KMS-11 (cell line): ENCODE data around the gene ADAM17.

Experiments
- H2AFZ ChIP-seq: fragments of 200-600 bp; sonication (generic); 2 replicates; pipeline ENCODE4 v1.6.1; 2016; ENCODE audit warnings: antibody characterized with exemption, mixed run types, low read depth
- H3K27ac ChIP-seq: fragments of 200-600 bp; sonication (generic); 2 replicates; pipeline ENCODE4 v1.6.1; 2016; ENCODE audit warnings: mild to moderate bottlenecking, mixed run types
- H3K27me3 ChIP-seq: fragments of 200-600 bp; sonication (generic); 2 replicates; pipeline ENCODE4 v1.6.1; 2017; ENCODE audit warnings: mild to moderate bottlenecking, low read depth, mixed run types, moderate library complexity; ENCODE audit not compliant: insufficient read depth
- H3K36me3 ChIP-seq: fragments of 200-600 bp; sonication (generic); 2 replicates; pipeline ENCODE4 v1.6.1; 2017; ENCODE audit warnings: mild to moderate bottlenecking, mixed run types; ENCODE audit not compliant: insufficient read depth
- H3K4me1 ChIP-seq: fragments of 200-600 bp; sonication (generic); 2 replicates; pipeline ENCODE4 v1.6.1; 2016; ENCODE audit warnings: mild to moderate bottlenecking, low read depth, mixed run types; ENCODE audit not compliant: poor library complexity, severe bottlenecking
- H3K4me2 ChIP-seq: fragments of 200-600 bp; sonication (generic); 2 replicates; pipeline ENCODE4 v1.7.0; 2016; ENCODE audit warnings: mild to moderate bottlenecking, mixed run types
- H3K4me3 ChIP-seq: fragments of 200-600 bp; sonication (generic); IDR thresholded peaks from 2 replicates; pipeline ENCODE4 v1.6.1; 2017; ENCODE audit warnings: low read depth, low read length, mixed read lengths; ENCODE audit not compliant: insufficient read depth
- H3K79me2 ChIP-seq: fragments of 200-600 bp; sonication (generic); 2 replicates; pipeline ENCODE4 v1.6.1; 2016; ENCODE audit warnings: low read depth, mixed run types; ENCODE audit not compliant: insufficient read depth
- H3K9ac ChIP-seq: fragments of 200-600 bp; sonication (generic); 2 replicates; pipeline ENCODE4 v1.6.1; 2016; ENCODE audit warnings: mild to moderate bottlenecking, mixed run types
- H4K20me1 ChIP-seq: fragments of 200-600 bp; sonication (generic); 2 replicates; pipeline ENCODE4 v1.6.1; 2016; ENCODE audit warnings: mild to moderate bottlenecking, mixed run types; ENCODE audit not compliant: insufficient read depth
- TF ChIP-seq, protein P1 (sequence below): fragments of 200-600 bp; sonication (generic); conservative IDR thresholded peaks from 2 replicates; pipeline ENCODE4 v1.6.1; 2017; ENCODE audit warnings: low read depth, mild to moderate bottlenecking, antibody characterized with exemption, low read length, moderate library complexity, mixed read lengths

ADAM17 gene

GRCh38 chr2:9441556-9441955, 114.1 kb downstream of the ADAM17 start:
- Histone ChIP-seq H3K9ac (no peak overlapping the region), H3K4me2 (no peak overlapping the region), H4K20me1 (no peaks in the 10 kb centered on the region), H3K4me3 (no peak overlapping the region), H3K79me2 (no peaks in the 10 kb centered on the region), H2AFZ (no peak overlapping the region), H3K27ac (no peak overlapping the region), H3K4me1 (no peaks in the 10 kb centered on the region), H3K36me3 (peaks cover 7% of the 10 kb centered on the region; the same call in 1 of the 2 replicates), H3K27me3 (no peaks in the 10 kb centered on the region)
- TF ChIP-seq, protein P1, sequence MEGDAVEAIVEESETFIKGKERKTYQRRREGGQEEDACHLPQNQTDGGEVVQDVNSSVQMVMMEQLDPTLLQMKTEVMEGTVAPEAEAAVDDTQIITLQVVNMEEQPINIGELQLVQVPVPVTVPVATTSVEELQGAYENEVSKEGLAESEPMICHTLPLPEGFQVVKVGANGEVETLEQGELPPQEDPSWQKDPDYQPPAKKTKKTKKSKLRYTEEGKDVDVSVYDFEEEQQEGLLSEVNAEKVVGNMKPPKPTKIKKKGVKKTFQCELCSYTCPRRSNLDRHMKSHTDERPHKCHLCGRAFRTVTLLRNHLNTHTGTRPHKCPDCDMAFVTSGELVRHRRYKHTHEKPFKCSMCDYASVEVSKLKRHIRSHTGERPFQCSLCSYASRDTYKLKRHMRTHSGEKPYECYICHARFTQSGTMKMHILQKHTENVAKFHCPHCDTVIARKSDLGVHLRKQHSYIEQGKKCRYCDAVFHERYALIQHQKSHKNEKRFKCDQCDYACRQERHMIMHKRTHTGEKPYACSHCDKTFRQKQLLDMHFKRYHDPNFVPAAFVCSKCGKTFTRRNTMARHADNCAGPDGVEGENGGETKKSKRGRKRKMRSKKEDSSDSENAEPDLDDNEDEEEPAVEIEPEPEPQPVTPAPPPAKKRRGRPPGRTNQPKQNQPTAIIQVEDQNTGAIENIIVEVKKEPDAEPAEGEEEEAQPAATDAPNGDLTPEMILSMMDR = no peak

DNA sequence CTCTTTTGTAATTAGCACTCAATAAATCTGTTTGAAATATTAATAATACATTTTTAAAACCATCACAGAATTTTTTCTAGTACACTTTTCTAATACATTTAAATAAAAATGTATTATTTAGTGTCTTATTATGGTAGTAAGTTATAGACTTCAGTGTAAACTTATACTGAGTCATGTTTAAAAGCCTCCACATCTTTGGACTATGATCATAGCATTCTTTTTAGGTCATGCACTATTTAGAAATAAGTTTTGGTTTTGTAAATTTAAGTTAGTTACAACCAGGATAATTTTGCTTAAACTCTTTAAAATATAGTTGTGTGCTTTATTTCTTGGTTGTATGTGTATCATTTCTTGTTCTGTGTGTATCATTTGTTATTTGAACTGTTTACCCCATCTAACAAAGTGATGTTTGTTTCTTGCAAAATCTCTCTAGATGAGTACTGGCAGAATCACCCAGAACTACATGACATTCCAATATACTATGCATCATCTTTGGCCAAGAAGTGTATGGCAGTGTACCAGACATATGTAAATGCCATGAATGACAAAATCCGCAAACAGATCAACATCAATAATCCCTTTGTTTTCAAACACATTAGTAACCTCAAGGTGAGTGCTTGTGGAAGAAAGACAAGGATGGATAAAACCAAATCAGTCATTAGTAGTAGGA, 115.4 kb downstream of the ADAM17 start:
- no peak overlapping the region for H3K9ac ChIP-seq
- no peak overlapping the region for H2AFZ ChIP-seq
- H3K27ac ChIP-seq = no peak overlapping the region
- H3K36me3 ChIP-seq = peaks cover 9% of the 10 kb centered on the region; the same call in 1 of the 2 replicates
- H3K4me1 ChIP-seq = no peaks in the 10 kb centered on the region
- TF ChIP-seq, protein P1 = no peak
- H3K4me2 ChIP-seq = no peak overlapping the region
- H3K4me3 ChIP-seq = no peak overlapping the region
- no peaks in the 10 kb centered on the region for H3K27me3 ChIP-seq
- H4K20me1 ChIP-seq = no peaks in the 10 kb centered on the region
- no peaks in the 10 kb centered on the region for H3K79me2 ChIP-seq

GRCh38 chr2:9439536-9439935, 116.1 kb downstream of the ADAM17 start:
- Histone ChIP-seq H3K79me2 (no peaks in the 10 kb centered on the region), H3K27ac (no peak overlapping the region), H3K9ac (no peak overlapping the region), H3K4me2 (no peak overlapping the region), H3K4me1 (peaks cover 1% of the 10 kb centered on the region), H4K20me1 (no peaks in the 10 kb centered on the region), H2AFZ (no peak overlapping the region), H3K36me3 (peaks cover 9% of the 10 kb centered on the region; the same call in 1 of the 2 replicates), H3K27me3 (no peaks in the 10 kb centered on the region), H3K4me3 (no peak overlapping the region)
- TF ChIP-seq, protein P1 = no peak
